Hematopoietic multipotent progenitor cell treated with erythropoietin and hydrocortisone succinate and interleukin-3 and kit ligand, for 4 days (in vitro differentiated cells): ENCODE measurements around the gene DDX41.
"Not testable (repeated sequence)": the region's sequence is repeated elsewhere in the genome, so short reads cannot be mapped to it uniquely, and the experiment has no call there.

ENCODE experiments used
- DNase-seq: peaks from one replicate; pipeline ENCODE4 v3.0.0-alpha.2; 2015

The DDX41 gene

DNA sequence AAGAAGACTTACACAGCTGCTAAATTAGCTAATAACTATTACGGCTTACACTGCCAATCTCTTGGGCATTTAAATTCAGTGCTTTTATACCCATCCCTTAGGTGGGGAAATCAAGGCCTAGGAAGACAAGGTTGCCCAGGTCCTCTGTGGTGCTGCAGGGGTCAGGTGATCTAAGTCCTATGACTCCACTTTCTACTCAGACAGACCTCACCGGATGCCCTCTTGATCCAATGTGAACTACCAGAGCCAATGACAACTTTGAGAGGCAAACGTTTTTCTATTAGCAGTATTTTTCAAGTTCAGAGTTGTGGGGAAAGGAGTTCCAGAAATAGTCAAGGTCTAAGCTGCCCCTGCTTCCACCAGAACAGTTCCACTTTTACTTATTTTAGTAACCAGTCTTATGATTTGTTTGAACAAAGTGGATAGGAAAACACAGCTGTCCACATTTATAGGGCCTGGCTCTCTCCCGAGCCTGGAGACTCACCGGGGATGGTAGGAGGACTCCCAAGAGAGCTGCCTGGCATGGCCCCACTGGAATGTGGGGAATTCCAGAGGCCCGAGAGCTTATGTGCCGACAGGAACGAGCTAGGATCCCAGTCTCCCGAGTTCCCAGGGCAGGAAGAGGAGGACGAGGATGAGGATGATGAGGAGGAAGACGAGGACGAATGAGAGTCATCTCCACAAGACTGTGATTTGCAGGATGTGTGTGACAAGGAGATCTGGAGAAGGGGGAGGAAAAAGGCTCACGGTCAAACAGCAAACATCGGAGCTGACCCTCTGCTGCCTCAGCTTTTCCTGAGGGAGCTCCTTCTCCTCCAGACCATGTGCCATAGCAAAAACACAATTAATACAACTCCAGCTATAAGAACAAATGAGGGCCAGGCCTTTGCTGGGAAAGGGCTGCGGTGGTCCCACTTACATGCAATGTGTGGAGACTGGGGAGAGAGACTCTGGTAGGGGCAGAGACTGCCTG lies 20.9 kb upstream of the DDX41 start:
- DNase-seq: no peak

DNA sequence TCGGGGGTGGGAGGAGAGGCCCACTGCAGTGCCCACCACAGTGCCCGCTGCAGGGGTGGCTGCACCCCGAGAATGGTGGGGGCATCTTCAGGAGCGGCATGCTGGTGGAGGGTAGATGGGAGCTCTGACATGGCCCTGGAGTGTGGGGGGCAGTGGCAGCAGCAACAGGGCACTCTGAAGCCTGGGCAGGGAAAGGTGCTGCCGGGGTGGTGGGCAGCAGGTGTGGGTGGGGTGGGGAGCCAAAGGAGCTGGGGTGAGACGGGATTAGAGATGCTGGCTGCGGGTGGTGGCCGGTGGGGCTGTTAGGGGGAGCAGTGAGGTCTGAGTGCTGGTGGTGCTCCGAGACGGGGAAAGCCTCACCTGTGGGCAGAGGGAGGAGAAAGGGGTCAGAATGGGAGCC lies 19.6 kb upstream of the DDX41 start:
- no peak for DNase-seq

DNA sequence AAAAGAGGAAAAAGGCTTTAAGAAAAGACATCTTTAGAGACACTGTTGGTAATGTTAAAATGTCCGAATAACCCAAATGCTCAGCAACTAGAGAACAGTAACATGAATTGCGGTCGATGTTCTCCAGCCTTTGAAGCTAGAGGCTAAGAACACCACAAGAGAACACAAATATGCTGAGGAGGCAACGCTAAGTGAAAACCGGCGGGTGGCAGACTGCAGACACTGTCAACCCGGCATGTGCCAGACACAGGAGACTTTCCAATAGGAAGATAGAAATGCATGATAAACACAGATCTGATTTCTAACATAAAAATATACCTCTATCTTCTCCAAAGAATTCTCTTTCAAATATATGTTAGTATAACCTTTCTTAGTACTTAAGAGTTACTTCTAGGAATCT lies 18.4 kb upstream of the DDX41 start:
- no peak for DNase-seq

DNA sequence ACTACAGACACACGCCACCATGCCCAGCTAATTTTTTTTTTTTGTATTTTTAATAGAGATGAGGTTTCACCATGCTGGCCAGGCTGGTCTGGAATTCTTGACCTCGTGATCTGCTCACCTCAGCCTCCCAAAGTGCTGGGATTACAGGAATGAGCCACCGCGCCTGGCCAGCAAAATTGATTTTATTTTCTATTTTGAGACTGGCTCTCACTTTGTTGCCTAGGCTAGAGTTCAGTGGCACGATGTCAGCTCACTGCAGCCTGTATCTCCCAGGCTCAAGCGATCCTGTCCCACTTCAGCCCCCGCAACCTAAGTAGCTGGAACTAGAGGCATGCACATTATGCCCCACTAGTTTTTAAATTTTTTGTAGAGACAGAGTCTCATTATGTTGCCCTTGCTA lies 17.7 kb upstream of the DDX41 start:
- DNase-seq: not testable (repeated sequence)

DNA sequence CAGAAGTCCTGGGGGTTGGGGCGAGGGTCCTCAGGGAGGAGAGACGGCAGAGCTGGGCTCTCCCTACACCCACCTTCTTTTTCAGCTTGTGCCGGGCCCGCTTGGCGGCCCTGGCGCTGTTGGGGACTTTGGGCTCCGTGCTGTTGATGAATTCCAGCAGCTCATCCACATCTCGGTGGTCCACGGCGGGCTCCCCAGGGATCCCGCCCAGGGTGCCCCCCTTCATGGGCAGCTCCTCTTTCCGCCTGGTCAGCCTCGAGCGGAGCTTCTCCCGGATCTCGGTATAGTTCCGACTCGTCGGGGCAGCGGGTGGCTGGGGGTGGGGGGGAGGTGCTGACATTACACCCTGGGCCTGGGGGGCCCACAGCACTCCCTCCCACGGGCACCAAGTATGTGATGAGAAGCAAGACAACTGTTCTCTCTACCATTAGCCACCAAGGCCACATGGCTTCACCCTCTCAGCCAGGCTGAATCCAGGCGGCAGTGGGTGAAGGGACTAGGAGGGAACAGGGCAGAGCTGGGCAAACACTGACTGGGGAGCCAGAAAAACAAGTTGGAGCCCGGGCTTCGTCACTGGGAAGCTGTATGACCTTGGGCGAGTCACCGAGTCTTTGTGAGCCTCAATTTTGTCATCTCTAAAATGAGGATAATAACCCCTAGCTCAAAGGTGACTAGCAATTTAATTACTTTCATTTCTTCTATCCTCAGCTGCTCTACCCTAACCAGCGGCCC lies 14.6 kb upstream of the DDX41 start:
- DNase-seq: no peak

DNA sequence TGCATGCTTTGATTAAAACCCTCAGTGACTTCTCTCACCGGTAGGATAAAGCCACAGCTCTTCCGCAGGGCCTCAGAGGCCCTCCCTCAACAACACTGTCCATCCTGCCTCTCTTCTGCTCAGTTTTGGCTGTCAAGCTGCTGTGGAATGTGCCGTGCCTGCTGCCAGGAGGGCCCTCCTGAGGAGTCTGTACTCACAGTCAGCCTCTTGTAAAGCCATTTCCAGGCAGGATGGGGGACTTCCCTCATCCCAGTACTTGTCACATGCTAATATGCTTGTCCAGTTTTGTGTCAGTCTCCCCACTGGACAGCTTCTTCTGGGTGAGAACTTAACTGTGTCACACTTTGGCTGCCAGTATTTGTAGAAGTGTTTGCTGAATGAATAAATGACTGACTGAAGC lies 13.9 kb upstream of the DDX41 start:
- no peak for DNase-seq

DNA sequence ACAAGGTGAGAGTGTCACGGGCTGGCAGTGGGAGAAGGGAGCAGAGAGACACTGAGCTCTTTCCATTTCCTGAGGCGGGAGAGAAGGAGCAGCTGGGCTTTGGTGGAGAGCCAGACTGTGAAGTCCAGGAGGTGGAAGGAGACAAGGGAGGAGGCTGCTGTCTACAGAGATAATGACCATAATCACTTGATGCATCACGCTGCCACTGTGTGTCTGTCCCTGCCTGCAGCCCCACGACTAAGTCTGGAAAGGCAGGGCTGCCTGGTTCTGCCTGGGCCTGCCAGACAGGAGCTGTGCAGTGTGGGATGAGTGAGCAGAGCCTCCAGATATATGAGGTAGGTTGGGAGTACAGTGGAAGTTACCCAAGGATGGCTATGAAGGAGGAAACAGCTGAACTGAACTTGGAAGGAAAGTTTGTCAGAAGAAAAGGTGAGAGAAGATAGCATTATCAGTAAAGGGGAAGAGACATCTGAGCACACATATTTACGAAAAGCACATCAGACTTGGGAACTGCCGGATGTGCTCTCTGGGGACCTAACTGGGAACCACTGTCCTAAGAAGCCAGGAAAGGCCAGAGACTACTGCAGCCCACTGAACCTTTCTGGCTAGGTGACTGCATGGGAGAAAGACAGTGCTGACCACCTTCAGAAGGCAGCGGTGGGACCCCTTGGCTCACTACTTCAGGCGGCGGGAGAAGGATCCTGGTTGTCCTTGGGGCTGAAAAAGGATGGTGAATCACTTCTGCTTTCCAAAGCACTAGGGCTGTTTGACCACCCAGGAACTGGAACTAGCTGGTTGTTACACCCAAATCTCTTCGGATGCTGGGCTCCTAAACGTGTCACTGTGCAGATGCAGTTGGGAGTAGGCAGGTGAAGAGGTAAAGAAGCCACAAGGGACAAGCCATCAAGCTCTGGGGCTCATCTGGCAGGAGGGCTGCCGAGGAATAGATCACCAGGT lies 12.8 kb upstream of the DDX41 start:
- peak; percentile 54 for DNase-seq

DNA sequence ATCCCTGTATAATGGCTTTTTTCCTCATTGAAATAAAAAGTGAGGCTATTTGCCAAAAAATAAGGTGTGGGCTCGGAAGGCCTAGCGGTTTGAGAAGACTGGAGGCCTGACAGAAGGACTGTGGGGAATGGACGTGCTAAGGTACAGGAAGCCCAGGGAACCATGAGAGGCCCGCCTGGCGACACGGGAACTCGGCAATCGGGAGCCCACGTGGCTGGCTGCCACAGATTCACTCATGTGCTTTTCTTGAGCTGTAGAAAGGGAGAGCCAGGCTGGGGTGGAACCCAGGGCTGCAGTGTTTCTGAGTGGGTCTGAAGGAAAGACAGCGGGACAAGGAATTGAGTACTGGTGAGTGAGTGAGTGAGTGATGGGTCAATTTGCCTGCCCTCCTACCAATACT lies 11.9 kb upstream of the DDX41 start:
- DNase-seq: no peak

DNA sequence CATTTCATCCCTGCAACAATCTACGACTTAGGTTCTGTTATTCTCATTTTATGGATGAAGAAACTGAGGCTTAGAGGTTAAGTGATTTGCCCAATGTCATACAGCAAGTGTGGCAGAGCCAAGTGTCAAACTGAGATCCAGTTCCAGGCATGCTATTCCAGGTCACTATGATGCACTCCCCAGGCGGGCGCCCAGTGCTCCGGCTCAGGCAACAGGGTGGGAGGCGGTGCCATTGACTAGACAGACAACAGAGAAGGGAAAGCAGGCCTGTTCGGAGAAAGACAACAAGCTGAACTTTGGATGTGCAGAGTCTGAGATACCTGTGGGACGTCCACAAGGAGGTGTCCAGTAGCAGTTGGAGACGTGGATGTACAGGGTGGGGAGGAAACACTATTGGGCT lies 10.8 kb upstream of the DDX41 start:
- no peak for DNase-seq

DNA sequence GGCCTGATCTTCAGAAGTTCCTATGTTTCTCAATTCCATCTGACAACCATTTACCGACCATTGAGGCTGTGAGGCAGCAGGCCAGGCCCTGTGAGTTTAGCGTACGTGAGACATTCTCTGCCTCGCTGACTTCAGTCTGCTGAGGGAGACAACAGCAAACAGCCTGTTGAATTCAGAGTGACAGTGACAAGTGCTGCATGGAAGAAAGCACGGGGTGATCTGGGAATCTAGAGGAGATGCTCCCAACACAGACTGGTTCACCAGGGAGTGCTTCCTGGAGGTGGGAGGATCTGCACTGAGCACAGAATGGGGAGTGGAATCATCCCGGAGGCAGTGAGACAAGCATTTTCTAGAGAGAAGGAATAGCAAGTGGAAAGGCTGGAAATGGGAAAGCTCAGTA lies 10.0 kb upstream of the DDX41 start:
- DNase-seq: no peak

DNA sequence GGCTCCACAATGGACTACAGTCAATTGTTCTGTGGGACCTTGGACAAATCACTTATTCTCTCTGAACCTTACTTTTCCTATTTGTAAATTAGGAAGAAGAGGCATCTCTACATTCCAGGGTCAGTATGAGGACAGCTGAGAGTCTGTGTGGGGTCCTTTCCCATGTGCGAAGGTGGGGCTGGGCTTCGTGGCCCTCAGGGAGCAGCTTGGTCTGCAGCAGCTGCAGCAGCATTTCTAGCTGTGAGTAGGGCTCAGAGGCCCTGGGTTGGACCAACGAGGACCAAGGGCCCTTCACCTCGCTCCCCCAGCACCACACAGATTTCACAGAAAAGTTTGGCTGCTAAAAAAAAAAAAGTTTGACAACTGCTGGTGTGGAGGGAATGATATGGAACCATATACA lies 9.4 kb upstream of the DDX41 start:
- no peak for DNase-seq

DNA sequence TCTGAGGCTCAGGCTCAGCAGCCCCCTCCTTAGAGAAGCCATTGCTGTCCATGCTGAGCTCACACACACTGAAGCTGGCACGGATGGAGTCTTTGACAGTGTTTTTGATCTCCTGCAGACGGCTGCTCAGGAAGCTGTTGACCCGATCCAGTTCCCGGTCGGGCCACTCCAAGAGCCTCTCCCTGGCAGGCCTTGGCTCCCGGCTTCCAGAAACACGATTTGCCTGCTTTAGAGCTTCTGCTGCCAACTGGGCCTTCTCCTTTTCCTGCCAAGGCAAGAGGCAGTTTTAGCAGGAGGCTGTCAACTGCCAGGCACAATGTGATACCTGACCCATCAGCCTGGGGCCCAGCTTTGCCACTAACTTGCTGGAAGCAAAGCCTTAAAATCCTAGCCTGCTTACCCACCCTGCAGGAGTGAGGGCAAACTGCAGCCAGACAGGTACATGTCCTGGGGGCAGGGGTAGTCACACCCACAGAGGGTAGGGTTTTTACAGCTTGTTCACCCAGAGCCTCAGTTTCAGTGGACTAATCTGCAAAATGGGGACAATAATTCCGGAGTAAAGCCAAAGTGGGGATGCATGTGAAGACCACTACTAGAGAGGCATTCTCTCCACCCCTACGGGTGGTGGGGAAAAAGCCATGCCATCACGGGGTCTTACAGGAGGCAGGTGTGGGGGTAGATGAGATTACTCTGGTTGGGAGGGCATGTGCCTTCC lies 8.3 kb upstream of the DDX41 start:
- no peak for DNase-seq

DNA sequence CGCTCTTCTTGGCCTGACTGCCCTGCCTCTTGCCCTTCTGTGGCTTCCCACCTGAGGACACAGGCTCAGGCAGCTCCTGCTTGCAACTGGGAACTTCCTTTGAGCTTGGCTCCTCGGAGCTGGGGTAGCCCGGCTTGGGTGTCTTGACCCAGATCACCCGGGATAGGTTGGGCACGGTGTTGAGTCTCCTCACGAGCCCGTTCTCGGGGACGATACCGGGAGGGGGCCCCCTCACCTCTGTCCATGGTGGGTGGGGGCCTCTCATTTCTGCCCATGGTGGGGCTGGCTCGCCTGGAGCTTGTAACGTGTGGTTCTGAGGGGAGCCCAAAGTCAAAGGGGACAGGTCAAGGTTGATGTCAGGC lies 7.8 kb upstream of the DDX41 start:
- no peak for DNase-seq

DNA sequence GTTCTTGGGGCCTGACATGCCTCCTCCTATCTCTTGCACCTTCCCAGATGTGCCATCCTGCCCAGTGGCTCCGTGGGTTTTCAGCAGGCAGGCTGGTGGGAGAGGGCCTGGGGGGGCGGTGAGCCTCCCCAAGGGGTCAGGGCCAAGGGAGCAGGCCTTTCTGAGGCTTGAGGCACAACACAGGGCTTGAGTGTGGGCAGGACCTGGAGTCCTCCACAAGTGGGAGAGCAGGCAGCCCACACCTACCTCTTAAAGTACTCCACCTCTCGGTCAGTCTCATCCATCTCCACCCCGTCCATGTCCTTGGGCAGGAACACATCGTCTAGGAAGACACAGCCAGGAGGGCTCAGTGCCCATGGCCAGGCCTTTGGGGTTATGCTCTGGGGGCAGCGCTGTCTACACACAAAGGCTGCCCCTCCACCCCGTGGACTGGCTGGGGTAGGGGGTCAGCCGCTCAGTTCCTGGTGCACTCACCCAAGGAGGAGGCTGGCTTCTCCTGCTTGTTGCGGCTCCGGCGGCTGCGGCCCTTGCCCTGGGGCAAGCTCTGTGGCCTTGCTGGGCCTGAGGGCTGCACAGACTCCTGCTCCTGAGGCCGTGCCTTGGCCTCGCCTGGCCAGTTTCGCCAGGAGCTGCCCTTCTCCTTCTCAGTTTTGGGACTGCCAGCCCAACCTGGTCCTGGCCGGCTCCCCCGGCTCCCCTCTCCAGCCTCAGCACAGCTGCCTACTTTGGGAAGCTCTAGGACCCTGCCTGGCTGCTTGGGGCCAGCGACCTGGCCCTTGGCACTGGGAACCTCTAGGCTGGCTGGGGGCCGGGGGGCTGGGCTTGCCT lies 7.2 kb upstream of the DDX41 start:
- DNase-seq: no peak

DNA sequence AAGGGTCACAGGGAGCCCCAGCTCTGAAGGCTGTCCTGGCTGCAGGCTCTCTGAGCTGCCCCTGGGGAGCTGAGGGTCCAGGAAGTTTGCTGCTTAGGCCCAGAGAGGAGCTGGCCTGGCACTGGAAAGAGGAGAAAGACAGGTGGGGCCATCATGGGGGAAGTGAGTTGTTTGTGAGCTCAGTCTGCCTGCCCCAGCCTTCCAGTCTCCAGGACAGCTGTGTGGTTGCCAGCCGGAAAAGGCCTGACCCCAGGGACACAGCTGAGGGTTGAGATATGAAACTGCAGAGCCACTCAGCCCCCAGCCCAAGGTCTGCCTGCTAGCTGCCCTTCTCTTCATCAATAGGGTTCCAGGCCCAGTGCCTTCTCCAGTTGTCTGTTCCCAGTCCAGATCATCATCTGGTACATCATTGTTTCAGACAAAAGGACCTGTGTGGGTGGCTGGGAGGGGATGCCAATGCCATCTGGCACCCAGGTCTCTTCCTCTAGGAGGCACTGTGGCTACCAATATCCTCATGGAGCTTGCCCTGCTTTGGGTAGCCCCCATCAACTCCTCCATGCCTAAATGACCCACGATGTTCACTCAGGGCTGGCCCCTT lies 4.3 kb upstream of the DDX41 start:
- DNase-seq: peak; percentile 64

DNA sequence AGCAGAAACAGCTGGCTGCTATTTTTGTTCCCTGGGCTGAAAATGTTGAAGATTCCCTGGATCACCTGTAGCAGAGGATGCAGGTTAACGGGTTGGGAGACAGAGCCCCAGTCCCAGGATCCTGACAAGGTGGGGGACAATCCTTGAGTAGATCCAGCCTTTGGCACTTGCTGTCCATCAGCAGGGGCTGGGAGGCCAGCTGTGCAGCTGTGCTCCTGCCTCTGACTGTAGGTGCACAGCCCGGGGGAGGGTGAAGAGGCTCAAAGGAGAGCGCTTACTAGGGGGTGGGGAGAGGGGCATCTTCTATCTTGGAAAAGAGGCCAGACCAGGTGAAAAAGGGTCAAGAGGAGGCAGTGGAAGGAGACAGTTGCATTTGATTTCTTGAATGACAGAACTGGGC lies 3.5 kb upstream of the DDX41 start:
- no peak for DNase-seq

DNA sequence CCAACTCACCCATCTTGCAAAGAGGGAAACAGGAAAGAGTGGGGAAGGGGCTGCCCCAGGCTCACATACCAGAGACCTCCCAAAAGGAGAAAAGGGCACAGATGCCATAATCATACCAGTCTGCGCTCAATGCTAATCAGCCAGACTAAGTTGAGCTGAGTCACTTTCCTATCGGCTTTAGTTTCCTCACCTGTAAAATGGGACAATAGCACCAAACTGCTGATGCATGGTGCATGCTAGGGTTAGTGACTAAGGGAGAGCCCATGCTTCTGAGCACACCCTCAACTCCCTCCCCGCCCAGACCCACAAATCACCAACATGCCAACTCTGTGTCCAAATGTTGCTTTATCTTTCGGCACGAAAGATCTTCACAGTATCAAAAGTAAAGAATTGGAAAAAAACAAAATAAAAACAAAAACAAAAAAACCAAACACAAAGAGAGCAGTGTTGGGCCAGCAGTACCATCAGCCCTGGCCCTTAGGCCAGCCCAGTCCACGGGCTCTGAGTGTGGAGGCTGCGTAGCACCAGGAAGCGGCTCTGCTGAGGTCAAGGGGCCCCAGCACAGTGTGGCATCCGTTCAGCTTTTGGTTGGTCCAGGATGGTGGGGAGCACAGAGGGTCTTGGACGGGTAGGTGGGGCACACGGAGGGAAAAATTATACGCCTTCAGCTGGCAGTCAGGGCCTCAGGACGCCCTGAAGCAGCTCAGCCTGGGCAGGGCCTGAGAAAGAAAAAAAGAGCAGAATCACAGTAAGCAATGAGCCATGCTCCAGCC lies 2.9 kb upstream of the DDX41 start:
- DNase-seq: no peak

DNA sequence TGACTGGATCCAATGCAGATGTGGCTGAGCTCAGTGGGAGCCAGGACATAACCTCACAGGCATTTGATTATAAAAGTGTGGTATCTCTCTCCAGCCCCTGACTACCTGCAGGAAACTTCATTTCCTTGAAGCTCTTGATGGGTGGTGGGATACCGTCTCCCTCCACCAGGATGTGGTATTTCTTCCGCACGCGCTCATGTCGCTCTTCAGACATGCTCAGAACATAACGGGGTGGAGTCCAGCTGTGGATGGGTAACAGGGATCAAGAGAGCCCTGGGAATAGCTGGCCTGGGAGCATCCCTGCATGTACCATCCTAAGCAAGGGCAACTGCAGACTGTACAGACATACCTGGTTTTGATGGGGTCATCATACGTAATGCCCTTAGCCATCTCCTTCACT lies 1.2 kb downstream of the DDX41 start:
- no peak for DNase-seq

DNA sequence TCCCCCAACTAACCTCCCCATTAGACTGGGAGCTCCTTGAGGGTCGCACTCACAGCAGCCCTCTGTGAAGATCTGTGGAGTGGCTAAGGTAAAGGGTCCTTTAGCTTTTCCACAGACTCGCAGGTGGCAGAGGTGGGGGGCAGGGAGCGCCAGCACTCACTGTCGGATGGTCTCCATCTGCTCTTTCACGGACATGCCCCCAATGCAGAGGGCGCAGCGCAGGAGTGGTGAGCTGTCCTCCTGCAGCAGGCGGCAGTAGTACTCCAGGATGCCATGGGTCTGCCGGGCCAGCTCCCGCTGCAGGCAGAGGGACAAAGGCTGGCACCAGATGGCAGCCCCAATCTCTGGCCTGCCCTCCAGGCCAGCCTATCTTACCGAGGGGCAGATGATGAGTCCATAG lies 2.2 kb downstream of the DDX41 start:
- DNase-seq: no peak

DNA sequence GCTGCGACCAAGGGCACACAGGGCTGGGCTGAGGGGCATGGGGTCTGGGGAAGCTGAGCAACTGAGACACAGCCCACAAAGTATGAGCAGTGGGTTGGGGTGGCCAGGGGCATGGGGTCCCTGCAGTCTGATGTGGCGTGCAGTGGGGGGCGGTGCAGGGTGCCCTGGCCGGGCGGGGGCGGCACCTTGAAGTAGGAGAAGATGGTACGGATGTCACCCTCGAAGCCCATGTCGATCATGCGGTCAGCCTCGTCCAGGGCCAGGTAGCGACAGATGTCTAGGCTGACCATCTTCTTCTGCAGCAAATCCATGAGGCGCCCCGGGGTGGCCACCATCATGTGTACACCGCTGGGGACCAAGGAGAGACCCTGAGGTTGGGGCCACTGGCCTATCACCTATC lies 3.3 kb downstream of the DDX41 start:
- DNase-seq: no peak
